Activated naive CD4-positive, alpha-beta T cell treated with anti-CD3 and anti-CD28 coated beads for 36 hours (primary cell): ENCODE results near the gene FLT1. TPM values are rescaled to one million over a fixed set of nuclear protein-coding genes. Genes with fewer than 3 reads are reported as not detected.

Experiments used
- CTCF ChIA-PET: fragments of 350-600 bp; sonication (Branson Sonifier 250); formaldehyde crosslinking; loops from one replicate; lab custom pipeline; 2021; ENCODE audit warnings: antibody characterized with exemption; lab: Charles Lee
- DNase-seq: peaks from one replicate; pipeline ENCODE4 v3.0.0-alpha.2; 2020
- H3K27ac Mint-ChIP-seq: one replicate; pipeline ENCODE4 v1.8.0; 2021; ENCODE audit warnings: mild to moderate bottlenecking, mixed read lengths
- H3K27me3 Mint-ChIP-seq: one replicate; pipeline ENCODE4 v1.8.0; 2021; ENCODE audit warnings: low read depth, mixed read lengths
- H3K36me3 Mint-ChIP-seq: one replicate; pipeline ENCODE4 v1.8.0; 2021; ENCODE audit warnings: low read depth, mixed read lengths
- H3K4me1 Mint-ChIP-seq: one replicate; pipeline ENCODE4 v1.8.0; 2021; ENCODE audit warnings: low read depth, mixed read lengths
- H3K4me3 Mint-ChIP-seq: one replicate; pipeline ENCODE4 v1.8.0; 2021; ENCODE audit warnings: mild to moderate bottlenecking, moderate library complexity, mixed read lengths
- H3K9me3 Mint-ChIP-seq: one replicate; pipeline ENCODE4 v1.8.0; 2021; ENCODE audit warnings: mixed read lengths
- intact Hi-C: fragments of 100-400 bp; cut with micrococcal nuclease; formaldehyde crosslinking; loops from one replicate; pipeline ENCODE4 v1.15.1; 2023
- total RNA-seq, 2 experiments: library from RNA; stranded (reverse); gene quantifications; one replicate each; pipeline ENCODE4 v1.2.3, GENCODE V29; 2021

FLT1 gene
- total RNA-seq, 2 experiments from 2014 or later, result 21.8 to 21.9 TPM

DNA sequence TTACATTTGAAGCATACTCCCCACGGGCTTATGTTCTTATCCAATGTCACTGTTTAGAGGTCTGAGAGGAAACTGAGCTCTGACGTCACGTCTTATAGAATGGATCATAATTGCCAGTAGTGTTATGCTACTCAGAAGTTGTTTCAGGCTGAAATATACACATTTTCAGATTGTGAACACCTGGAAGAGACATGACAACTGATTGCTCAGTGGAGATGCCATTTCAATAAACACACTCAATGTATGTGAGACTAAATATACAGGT lies 17.3 kb downstream of the FLT1 start:
- Mint-ChIP-seq H3K27ac (no peak overlapping the region), H3K36me3 (peaks cover 6% of the 10 kb centered on the region), H3K4me3 (no peak overlapping the region), H3K27me3 (peaks cover 3% of the 10 kb centered on the region), H3K4me1 (peaks cover 11% of the 10 kb centered on the region), H3K9me3 (no peaks in the 10 kb centered on the region)
- CTCF ChIA-PET, result no interaction called here
- no peak for DNase-seq
- intact Hi-C loops, result no loop called here

- DNase-seq, result no peak
- no peak overlapping the region for H3K4me3 Mint-ChIP-seq
- intact Hi-C loops, result no loop called here
- H3K27ac Mint-ChIP-seq, result no peak overlapping the region
- CTCF ChIA-PET, result interaction anchor here (0.6 kb wide), 1 partner anchor 163 kb away, joined by 5 read pairs; no protein-coding TSS in a partner anchor
- H3K36me3 Mint-ChIP-seq, result peaks cover 6% of the 10 kb centered on the region
- no peaks in the 10 kb centered on the region for H3K9me3 Mint-ChIP-seq
- peaks cover 11% of the 10 kb centered on the region for H3K4me1 Mint-ChIP-seq
- H3K27me3 Mint-ChIP-seq, result peaks cover 2% of the 10 kb centered on the region
Measured at GRCh38 chr13:28476919-28477708, 17.8 kb downstream of the FLT1 start.

DNA sequence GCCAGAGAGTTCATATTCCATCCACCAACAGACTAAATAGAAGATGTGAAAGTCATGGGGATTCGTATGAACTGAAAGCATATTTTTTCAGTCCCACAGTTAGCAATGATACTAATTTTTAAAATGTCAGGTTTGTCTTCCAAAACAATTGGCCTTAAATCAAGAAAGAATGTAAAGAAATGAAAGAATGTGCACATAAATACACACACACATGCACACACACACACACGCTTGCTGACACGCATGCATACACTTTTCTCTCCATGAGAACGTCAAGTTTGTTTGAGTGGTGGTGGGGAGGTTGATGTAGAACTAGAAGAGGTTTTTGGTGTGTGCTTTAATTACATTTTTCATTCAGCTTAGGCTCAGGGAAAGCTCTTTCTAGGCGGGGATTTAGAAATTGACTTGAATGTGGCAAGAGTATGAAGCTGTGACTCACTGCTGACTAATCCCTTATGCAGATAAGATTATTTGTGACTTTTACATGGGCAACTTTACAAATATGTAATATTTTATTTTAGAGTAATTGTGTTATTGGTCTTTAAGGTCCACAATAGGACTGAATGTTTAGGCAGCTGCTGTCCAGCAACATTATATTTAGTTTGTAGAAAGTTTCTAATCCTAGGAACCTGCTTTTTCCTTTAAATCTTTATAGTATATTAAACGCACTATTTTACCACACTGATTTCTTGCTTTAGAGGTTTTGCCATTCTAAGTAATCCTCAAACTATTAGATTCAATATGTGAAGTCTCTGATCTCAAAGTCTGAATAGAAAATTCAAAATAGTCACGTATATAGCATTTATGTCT lies 18.8 kb downstream of the FLT1 start:
- CTCF ChIA-PET, result interaction anchor here (0.7 kb wide), 1 partner anchor 160 kb away, joined by 4 read pairs; no protein-coding TSS in a partner anchor
- intact Hi-C loops, result no loop called here
- Mint-ChIP-seq H3K27ac (no peak overlapping the region), H3K4me3 (no peak overlapping the region), H3K4me1 (peaks cover 11% of the 10 kb centered on the region), H3K9me3 (no peaks in the 10 kb centered on the region), H3K27me3 (peaks cover 4% of the 10 kb centered on the region), H3K36me3 (peaks cover 5% of the 10 kb centered on the region)
- DNase-seq, result no peak

DNA sequence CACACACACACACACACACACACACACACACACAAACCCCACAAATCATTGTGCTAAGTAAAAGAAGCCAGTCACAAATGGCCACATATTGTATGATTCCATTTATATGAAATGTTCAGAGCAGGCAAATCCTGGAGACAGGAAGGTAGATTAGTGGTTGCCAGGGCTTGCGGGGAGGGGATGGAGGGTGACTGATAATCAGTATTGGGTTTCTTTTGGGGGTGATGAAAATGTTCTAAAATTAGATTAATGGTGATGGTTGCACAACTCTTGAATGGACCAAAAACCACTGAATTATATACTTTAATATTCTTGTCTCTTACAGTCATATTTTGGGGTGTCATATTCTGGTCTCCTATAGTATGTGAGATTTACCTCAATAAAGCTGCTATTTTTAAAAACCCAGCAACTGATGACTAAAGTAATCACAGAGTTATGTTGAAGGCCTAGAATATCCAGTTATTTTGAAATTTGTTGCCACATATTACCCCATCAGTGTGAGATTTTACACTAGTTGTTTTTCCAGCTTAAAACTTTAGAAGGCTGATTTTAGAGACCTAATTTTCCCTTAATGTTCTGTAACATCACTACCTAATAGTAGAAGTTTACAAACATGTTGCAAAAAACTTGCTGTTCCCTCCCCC lies 20.3 kb downstream of the FLT1 start:
- Mint-ChIP-seq H3K27ac (no peak overlapping the region), H3K36me3 (peaks cover 7% of the 10 kb centered on the region), H3K4me1 (peaks cover 13% of the 10 kb centered on the region), H3K9me3 (no peaks in the 10 kb centered on the region), H3K27me3 (peaks cover 4% of the 10 kb centered on the region), H3K4me3 (no peak overlapping the region)
- DNase-seq, result no peak
- intact Hi-C loops, result no loop called here
- CTCF ChIA-PET, result interaction anchor here (0.7 kb wide), 2 partner anchors 29 to 391 kb away, joined by 3 read pairs; no protein-coding TSS in a partner anchor

DNA sequence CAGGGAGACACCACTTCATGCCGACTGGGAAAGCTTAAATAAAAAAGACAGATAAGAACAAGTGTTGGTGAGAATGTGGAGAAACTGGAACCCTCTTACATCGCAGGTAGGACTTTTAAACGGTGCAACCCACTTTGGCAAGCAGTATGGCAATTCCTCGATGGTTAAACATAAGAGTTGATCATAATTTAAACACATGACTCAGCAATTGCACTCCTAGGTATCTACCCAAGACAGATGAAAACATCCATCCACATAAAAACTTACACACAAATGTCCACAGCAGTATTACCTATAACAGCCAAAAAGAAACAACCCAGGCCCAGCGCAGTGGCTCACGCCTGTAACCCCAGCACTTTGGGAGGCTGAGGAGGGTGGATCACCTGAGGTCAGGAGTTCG lies 21.9 kb downstream of the FLT1 start:
- Mint-ChIP-seq H3K4me1 (peaks cover 13% of the 10 kb centered on the region), H3K36me3 (peaks cover 7% of the 10 kb centered on the region), H3K9me3 (no peaks in the 10 kb centered on the region), H3K27ac (no peak overlapping the region), H3K4me3 (no peak overlapping the region), H3K27me3 (peaks cover 6% of the 10 kb centered on the region)
- intact Hi-C loops, result no loop called here
- DNase-seq, result no peak
- CTCF ChIA-PET, result no interaction called here

DNA sequence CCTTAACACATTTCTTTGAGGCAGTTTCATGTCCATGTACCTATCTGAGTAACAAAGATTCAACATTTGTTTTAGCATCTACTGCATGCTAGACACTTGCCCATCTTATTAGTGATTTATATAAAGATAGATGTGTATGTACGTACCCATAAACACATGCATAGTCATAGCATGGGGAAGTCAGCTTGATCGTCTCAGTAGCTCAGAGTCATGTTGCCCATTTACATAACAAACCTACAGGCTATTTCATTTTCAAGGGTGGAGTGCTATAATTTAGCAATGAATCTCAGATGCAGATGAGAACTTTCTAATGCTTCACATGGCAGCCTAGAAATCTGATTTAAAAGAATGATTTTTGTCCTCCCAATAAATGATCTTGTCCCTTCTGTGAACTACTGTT lies 23.5 kb downstream of the FLT1 start:
- no peak for DNase-seq
- Mint-ChIP-seq H3K9me3 (no peaks in the 10 kb centered on the region), H3K36me3 (peaks cover 7% of the 10 kb centered on the region), H3K27ac (no peak overlapping the region), H3K27me3 (peaks cover 6% of the 10 kb centered on the region), H3K4me1 (peaks cover 10% of the 10 kb centered on the region), H3K4me3 (no peak overlapping the region)
- CTCF ChIA-PET, result no interaction called here
- intact Hi-C loops, result no loop called here

GRCh38 chr13:28470296-28470695 lies 24.6 kb downstream of the FLT1 start:
- H3K4me3 Mint-ChIP-seq, result no peak overlapping the region
- H3K27me3 Mint-ChIP-seq, result peaks cover 6% of the 10 kb centered on the region
- peaks cover 11% of the 10 kb centered on the region for H3K36me3 Mint-ChIP-seq
- CTCF ChIA-PET, result interaction anchor here (0.7 kb wide), 1 partner anchor 104 kb away, joined by 3 read pairs; no protein-coding TSS in a partner anchor
- DNase-seq, result no peak
- H3K9me3 Mint-ChIP-seq, result no peaks in the 10 kb centered on the region
- intact Hi-C loops, result no loop called here
- H3K4me1 Mint-ChIP-seq, result peaks cover 2% of the 10 kb centered on the region
- no peak overlapping the region for H3K27ac Mint-ChIP-seq

GRCh38 chr13:28469316-28469715 lies 25.6 kb downstream of the FLT1 start:
- CTCF ChIA-PET, result no interaction called here
- Mint-ChIP-seq H3K36me3 (peaks cover 14% of the 10 kb centered on the region), H3K4me3 (no peak overlapping the region), H3K4me1 (peaks cover 1% of the 10 kb centered on the region), H3K27me3 (peaks cover 6% of the 10 kb centered on the region), H3K27ac (no peak overlapping the region), H3K9me3 (no peaks in the 10 kb centered on the region)
- intact Hi-C loops, result no loop called here
- DNase-seq, result no peak

GRCh38 chr13:28468023-28468915 lies 26.7 kb downstream of the FLT1 start:
- Mint-ChIP-seq H3K4me3 (no peak overlapping the region), H3K27ac (no peak overlapping the region), H3K27me3 (peaks cover 6% of the 10 kb centered on the region), H3K9me3 (no peaks in the 10 kb centered on the region), H3K36me3 (peaks cover 11% of the 10 kb centered on the region), H3K4me1 (peaks cover 1% of the 10 kb centered on the region)
- intact Hi-C loops, result no loop called here
- DNase-seq, result no peak
- CTCF ChIA-PET, result no interaction called here

DNA sequence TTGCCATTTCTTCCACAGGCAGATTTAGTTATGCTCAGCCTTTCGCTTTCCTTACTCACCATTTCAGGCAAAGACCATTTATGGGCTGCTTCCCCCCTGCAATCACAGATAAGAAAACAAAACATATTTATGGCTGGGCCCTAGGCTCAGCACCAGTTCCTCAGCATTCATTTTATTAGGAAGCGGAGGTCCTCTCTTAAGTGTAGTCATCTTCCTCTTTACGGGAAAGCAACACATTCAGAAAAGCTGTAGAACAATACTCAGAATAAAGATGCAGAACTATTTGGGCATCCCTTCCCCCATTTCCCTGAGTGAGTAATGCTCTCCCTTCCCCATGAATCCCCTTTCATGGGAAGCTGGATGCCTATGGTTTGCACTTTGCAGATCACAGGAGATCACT lies 27.9 kb downstream of the FLT1 start:
- DNase-seq, result no peak
- peaks cover 1% of the 10 kb centered on the region for H3K4me1 Mint-ChIP-seq
- H3K9me3 Mint-ChIP-seq, result no peaks in the 10 kb centered on the region
- H3K27me3 Mint-ChIP-seq, result peaks cover 4% of the 10 kb centered on the region
- H3K4me3 Mint-ChIP-seq, result no peak overlapping the region
- intact Hi-C loops, result no loop called here
- CTCF ChIA-PET, result no interaction called here
- H3K36me3 Mint-ChIP-seq, result peaks cover 15% of the 10 kb centered on the region
- H3K27ac Mint-ChIP-seq, result no peak overlapping the region

- peaks cover 15% of the 10 kb centered on the region for H3K36me3 Mint-ChIP-seq
- no peaks in the 10 kb centered on the region for H3K9me3 Mint-ChIP-seq
- peaks cover 3% of the 10 kb centered on the region for H3K27me3 Mint-ChIP-seq
- peaks cover 1% of the 10 kb centered on the region for H3K4me1 Mint-ChIP-seq
- DNase-seq, result no peak
- no peak overlapping the region for H3K27ac Mint-ChIP-seq
- CTCF ChIA-PET, result no interaction called here
- intact Hi-C loops, result no loop called here
- no peak overlapping the region for H3K4me3 Mint-ChIP-seq
Measured at GRCh38 chr13:28466151-28466550, 28.8 kb downstream of the FLT1 start.
